Posterior vena cava (tissue), 2 donors: ENCODE measurements around the gene EFNA5. TPM values are rescaled to one million over a fixed set of nuclear protein-coding genes. Genes with fewer than 3 reads are reported as not detected.

Experiments
- DNase-seq: peaks from one replicate; pipeline ENCODE4 v3.0.0-alpha.2; 2020; ENCODE audit warnings: low spot score
- intact Hi-C, 2 donors: fragments of 100-400 bp; cut with DNase I; formaldehyde crosslinking; loops; one replicate each; pipeline versions ENCODE4 v1.14.1 to v1.14.2; 2022 to 2023
- total RNA-seq, 2 donors: library from RNA; stranded (reverse); fragmentation: NEBNext Ultra II Directional; extraction: Animal tissue kit (Norgen Biotek cat#: 25700); gene quantifications; one replicate each; pipeline ENCODE4 v1.2.1, GENCODE V29; 2021
- donor health status: DM: yes; HTN: yes; CAD: no.
- donor health status: DM: yes; HTN: yes; CAD: no.

Gene EFNA5
- total RNA-seq, 2 donors from 2014 or later = 4.2 to 10.2 TPM

DNA sequence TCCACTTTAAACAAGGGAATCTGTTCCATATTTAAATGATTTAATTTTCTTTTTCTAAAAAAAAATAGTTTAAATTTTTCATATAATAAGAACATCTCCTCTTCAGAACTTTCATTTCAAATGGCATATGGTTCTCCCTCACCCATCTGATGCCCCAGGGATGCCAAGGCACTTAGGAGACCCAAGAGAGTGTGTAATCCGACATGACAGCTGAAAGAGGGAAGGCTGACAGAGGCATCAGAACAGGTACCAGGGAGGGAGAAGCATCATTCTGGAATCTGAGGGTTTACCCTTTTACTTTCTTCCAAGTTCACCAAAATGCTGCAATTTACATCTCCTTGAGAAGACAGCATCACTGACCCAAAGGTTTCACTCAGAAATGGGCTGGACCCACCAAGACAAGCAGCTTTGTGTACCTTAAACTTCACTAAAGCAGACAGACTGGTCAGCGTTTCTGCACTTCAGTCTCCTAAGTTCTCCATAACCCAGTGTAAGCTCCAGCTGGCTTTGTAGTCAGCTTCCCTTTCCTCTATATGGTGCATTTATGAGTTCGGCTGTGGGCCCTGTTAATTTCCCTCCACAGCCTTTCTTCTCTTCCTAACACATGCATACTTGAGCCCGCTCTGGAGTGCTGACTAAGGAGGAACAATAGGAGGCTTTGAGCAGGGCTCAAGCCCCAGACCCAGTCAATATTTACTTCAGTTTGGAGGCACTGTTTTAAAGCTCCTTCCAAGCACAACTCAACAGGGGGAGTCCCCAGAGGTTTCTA is 17.7 kb downstream of the EFNA5 start:
- intact Hi-C loops = no loop called here
- DNase-seq = no peak

DNA sequence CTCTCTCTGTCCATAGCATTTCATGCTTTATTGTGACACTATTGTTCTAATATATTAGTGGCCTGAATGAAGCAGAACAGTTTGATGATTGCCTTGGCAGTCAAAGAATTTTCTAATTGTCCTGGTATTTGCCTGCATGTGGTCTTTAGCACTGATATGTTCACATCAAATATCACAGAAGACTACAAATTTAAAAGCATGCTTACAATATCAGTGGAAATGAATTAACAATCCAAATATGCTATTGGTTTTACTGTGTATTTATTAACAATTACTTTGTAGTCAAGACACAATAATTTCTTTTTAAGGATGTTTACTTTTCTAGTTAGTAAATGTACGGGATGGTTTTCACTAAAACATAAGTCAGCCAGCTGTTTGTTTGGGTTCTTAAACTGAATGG is 18.3 kb downstream of the EFNA5 start:
- intact Hi-C loops = no loop called here
- DNase-seq = no peak

DNA sequence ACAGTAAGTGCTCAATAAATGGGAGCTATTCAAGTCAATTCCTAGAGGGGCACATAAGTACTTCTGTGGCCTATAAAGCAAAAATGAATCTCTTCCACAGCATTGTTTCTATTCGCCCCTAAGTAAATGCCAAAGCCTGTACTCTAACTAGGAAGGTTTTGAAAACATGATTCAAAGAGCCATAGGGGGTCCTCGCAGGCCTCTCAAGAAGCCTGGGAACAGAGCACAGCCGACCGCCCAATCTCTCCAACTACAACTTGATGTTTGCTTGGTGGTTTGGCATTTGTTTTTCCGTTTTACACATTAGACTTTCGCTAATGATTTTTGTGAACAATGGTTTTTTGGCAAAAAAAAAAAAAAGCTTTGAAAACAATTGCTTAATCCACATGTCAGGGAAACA is 19.4 kb downstream of the EFNA5 start:
- intact Hi-C loops = no loop called here
- DNase-seq = no peak

DNA sequence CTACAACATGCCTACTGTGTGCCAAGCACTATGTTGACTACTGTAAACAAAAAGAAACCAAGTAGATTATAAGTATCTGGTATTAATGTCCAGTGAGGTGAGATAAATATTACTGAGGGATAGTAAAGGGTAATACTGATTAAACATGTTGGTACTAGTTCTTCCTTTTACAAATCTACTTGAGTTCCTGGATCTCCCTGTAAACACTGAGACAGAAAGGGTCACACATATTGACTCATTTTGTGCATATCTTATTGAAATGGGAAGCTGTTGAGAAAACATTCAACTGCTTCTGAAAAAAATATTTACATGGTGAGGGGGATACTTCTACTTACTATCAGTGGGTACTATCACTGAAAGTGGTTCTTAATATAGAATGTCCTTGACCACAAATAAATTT is 24.3 kb downstream of the EFNA5 start:
- intact Hi-C loops = no loop called here

DNA sequence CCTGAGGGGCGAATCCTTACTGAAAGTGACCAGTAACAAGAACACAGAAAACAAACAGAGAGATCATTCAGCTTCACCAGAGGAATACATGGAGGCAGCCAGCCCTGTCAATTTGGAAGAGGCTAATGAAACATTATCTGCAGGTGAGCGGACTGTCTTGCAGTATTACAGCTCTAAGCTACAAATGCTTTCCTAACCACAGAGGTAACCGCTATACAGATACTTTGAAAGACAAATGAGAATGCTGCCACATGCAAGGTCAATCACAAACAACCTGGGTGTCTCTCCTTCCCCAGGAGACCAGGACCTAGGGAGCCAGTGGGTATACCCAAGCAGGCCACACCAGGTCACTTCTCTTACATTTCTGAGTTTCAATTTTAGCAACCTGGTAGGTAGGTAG is 30.2 kb downstream of the EFNA5 start:
- no peak for DNase-seq
- intact Hi-C loops = no loop called here

More for the DNA sequence above, 24.3 kb downstream of the EFNA5 start:
- no peak for DNase-seq

DNA sequence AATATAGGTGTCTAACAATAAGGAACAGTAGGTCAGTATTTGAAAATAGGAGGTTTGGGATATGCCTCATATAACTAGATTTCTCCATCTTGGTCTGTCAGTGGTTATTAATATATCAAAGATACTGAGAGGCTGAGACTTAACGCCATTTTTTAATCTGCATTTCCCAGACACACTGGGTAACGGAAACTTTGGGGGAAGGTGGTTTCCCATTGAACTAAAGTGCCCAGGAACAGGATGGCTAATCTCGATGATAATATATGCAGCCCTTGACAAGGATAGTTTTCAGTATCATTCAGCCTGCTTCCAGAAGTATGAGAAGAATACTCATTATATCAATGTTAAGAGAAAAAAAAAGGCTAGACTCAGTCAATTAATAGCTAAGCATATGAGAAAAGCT is 30.7 kb downstream of the EFNA5 start:
- intact Hi-C loops = no loop called here
- DNase-seq = no peak

DNA sequence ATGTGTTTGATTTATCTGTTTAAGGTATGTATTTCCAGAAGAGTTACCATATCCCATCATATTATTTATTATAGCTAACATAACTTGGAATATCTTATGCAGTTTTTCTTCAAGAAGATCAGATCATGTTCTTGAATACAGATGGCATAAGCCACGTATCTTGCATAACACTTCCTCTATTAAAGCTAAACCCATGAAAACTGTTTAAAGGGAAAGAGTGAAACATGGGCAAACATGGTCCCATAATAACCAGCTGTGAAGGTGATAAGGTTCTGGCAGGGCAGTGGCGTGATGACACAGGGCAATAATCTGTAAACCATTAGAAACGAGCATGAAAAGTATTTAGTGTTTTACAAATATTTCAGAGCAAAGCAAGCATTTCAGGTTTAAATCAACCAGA is 34.2 kb downstream of the EFNA5 start:
- no peak for DNase-seq
- intact Hi-C loops = no loop called here

DNA sequence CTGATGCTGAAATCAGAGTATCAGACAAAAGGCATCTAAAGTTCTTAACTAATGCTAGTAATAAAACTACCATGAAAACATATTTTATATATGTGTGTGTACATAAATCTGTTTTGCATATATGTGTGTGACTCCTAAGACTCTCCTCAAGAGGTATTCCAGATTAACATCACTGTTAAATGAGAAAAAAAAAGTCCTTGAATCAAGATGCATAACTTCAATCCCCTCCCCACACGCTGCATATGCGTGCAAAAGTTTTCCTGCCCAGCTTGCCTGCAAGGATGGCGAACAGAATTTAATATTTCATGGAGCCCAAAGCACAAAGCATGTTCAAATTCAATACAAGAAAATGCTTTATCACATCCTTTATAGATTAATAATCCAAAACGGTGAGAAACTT is 34.7 kb downstream of the EFNA5 start:
- no peak for DNase-seq
- intact Hi-C loops = no loop called here

DNA sequence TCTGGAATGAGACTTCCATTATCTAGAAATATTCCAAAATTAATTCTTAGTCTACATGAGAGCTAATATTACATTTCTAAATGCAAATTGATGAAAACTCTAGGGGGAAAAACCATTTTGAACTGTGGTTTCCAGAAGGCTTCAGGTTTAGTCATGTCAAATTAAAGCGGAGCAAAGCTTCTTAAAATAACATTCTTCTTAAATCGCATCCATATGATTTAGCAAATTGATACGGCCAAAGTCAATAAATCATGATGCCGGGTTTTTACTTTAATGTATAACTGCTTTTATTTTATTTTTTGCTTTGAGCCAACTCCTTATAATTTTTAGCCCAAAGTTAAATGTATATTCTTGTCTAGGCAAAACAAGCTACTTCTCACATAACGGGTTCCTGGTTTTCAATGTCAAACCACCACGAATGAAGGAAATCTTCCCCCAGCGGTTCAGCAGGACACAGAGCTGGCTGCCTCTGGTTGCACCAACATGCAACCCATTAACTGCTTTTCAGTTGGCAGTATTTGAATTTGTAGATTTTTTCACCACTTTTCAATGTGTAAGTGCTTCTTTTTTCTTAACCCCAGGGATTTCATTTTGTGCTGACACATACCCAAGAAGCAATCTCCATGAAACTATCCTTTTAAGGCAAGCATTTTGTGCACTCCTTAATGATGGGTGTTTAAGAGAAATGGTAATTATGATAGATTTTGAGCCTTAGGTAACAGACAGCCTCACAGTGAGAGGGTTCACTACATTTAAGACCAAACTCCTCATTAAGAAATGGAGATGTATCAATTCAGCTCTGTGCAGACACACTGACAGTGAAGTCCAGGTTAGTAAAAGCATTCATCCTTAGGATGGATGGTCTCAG is 35.5 kb downstream of the EFNA5 start:
- no peak for DNase-seq
- intact Hi-C loops = no loop called here

DNA sequence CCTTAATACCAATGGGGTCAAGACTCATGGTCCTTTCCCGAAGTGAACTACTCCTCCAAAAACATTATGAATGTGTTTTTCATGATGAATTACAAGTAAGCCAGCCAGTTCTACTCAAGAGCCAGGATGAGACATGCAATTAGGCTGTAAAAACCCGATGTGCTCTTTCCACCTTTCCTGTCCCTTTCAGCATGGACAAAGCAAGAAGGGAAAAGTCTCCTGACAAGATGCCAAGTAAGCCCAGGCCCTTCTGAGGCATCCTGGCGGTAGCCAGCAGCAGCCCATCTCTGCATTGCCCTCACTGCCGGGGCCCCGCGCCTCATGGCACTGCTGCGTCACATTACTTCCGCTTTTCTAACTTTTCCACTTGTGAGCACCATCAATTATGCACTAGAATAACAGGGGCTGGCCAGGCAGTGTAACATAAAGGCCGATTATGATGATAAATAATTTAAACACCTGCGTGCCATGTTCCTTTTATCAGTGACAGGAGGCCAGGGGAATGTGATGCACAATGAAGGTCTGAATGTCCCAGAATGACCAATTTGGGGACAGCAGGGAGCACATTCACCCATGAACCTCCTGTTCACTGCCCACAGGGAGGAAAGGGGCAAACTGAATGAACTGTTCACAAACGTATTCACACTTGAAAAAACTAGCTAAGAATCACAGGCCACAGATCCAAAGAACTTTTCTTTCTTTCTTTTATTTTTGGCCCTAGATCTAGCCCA is 37.4 kb downstream of the EFNA5 start:
- no peak for DNase-seq
- intact Hi-C loops = no loop called here

DNA sequence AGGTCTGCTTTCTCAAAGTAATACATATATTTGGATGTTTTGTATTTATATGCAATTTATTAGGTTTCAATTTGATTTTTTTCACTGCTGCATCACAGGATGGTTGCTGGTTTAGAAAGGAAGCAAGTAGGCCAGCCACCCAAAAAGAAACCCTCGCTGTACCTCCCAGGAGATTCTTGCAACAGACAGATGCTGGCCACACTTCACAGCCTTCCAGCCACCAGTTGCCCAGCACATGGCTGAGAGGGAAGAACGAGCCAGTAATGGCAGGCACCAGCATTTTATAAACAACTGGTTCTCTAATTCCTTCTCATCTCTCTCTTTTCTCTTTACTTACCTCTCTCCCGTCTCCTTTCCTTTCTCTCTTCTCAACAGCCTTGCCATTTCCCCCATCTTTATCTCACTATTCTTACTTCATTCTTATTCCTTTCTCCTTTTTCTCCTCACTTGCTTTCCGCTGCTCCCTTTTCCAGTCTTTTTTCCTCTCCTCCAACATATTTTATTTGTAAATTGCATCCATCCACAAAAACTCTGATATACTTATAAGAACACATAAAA is 38.9 kb downstream of the EFNA5 start:
- intact Hi-C loops = no loop called here
- no peak for DNase-seq

DNA sequence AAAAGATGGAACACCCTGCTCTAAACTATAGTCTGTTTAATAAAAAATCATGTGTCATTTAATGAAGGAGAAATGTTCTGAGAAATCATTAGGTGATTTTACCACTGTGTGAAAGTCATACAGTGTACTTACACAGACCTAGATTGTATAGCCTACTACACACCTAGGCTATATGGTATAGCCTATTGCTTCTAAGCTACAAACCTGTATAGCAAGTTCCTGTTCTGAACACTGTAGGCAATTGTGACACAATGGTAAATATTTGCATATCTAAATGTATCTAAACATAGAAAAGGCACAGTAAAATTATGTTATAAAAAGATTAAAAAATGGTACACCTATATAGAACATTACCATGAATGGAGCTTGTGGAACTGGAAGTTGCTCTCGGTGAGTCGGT is 40.6 kb downstream of the EFNA5 start:
- DNase-seq = no peak
- intact Hi-C loops = no loop called here

DNA sequence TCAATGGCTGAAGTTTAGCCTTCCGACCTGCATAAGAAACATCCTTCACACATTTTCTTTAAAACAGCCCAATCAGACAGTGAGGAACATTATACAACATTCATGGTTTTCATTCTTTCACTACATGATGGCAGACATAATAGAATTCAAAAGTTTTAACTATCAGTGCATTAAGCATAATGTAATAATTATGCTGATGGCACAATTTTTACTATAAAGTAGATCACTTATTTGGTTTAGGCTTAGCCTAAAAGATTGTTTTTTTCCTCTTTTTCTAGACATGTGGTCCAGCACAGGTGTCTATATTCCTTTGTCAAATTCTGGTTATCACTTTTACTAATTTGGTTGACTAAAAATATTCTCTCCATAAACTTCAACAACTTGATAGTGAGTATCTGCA is 46.5 kb downstream of the EFNA5 start:
- intact Hi-C loops = no loop called here
- DNase-seq = no peak

DNA sequence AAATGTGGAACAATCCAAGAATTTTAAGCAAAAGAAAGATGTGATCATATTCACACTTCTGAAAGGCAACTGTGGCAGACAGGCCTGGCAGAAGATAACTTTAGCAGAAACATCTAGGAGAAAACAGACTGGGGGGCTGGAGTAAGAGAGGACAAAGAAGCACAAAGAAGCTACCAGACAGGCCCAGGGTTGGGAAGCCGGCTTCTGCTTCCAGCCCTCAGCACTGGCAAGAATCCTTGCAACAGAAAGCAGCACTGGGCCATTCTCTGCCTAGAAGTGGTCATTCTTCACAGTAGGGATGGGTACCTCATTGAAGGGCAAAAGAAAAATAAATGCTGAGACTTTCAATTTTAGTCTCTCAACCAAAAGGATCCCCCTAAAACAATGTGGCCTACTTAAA is 49.6 kb downstream of the EFNA5 start:
- intact Hi-C loops = no loop called here
- DNase-seq = no peak

DNA sequence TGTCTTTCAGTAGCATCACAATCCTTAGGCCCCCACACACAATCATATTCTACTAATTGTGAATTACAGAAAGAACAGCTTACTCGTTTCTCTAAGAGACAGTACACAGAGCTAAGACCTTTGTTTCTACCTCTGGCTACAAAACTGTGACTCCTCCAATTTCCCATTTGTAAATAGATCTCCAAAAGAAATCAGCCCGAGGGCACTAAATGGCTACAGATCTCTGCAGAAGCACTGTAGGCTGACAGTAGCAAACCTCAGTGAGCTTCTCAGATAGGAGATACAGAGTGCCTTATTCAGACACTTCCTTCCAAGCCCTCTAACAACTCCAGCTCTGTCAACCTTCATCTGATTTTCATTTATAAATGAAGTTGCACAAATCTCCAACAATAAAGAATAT is 51.0 kb downstream of the EFNA5 start:
- intact Hi-C loops = no loop called here
- no peak for DNase-seq

DNA sequence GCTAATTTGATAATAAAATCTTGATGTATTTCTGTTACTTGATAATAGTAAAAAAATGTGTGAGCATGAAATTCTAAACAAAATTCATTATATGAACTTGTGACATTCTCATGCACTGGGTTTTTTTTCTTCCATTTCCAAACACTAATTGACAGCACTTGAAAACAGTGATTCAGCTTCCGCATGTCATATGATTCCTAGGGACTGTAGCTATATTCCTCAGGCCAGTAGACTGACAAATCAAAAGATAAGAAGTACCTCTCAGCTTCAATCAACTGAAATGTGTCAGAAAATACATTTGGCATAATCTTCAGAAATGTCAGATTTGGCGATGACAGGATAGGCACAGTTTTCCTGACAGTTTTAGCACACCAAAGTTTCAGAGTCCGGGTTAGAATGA is 52.5 kb downstream of the EFNA5 start:
- DNase-seq = no peak
- intact Hi-C loops = no loop called here

DNA sequence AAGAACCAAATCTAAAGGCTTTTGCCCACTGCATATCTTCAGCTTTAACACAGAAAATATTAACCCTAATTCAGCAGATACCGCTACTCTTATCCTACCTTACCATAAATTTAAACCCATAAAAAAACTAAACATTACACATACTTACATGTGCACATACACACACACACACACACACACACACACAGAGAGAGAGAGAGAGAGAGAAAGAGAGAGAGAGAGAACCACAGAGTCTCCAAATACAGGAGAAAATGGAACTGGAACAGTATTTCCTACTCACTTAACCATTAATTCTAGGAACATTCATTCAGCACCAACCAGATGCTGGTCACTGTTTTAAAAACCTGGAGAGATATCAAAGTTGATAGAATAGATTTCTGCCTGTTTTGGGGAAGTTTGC is 53.7 kb downstream of the EFNA5 start:
- intact Hi-C loops = no loop called here

DNA sequence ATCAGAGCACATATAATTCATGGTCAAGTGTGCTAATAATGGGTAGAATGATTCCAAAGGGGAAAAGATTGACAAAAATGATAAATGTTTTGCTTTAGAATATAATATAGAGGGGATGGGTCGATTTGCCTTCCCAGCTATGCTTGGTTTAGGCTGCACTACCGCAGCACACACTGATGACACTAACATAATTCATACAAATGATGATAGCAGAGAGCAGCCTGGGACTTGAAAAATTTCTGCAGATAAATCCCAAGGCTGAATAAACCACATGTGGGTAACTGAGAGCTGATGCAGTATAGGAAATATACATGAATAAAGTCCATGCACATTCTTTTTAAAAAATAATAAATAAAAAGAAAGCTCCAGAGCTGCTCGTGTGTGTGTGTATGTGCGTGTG is 54.5 kb downstream of the EFNA5 start:
- DNase-seq = no peak
- intact Hi-C loops = no loop called here

More for the DNA sequence above, 53.7 kb downstream of the EFNA5 start:
- DNase-seq = no peak

DNA sequence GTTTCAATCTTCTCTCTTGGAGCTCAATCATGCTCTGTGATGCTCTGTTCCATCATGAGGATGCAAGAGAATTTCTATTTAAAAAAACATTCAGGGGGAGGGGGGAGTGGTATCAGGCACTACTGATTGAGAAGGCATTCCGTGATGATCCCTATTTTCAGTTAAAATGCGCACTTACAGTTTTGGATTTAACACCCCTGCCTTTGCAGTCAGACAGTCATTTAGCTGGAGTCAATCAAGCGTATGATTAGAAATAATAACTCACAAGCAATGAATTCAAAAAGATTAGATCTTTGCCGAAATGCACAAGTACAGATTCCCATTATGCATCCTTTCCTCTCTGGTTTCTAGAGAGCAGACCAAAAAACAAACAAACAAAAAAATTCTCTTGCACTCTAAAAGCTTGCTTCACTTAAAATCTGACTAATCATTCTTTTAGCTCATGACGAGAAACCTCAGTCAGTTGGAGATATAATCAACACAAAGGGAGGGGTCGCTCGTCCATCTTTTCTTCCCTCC is 55.4 kb downstream of the EFNA5 start:
- no peak for DNase-seq
- intact Hi-C loops = no loop called here

DNA sequence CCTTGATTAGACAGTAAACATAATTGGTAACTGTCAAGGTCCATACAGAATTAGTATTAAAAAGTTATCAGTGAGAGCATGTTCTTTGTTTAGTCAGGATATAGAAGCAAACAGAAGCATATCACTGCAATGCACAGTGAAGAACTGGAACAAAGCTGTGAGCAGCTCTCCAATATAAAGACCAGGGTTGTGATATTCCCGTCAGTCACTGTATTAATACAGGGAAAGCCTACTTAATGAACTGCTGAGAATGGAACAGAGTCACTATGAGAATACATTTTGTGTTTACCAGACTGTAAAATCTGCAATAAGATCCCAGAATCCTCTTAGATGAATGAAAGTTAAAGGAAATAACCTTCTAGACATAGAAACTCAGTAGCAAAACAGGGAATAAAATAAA is 58.2 kb downstream of the EFNA5 start:
- intact Hi-C loops = no loop called here
- DNase-seq = no peak
